Mucosa of descending colon (tissue), 3 donors: ENCODE data around the gene ATP5ME. TPM values are rescaled to one million over a fixed set of nuclear protein-coding genes. Genes with fewer than 3 reads are reported as not detected.

Experiments
- ATAC-seq: fragments of 200-7000 bp; cut with Tn5 transposase; one replicate; pipeline ENCODE4 v1.9.1; 2020; ENCODE audit warnings: mild to moderate bottlenecking, moderate library complexity
- DNase-seq, 3 donors: peaks; one replicate each; pipeline ENCODE4 v3.0.0-alpha.2; 2020
- H3K36me3 ChIP-seq: fragments of 200-600 bp; one replicate; pipeline ENCODE4 v1.8.0; 2021; ENCODE audit warnings: low read depth, mild to moderate bottlenecking
- H3K4me1 ChIP-seq: fragments of 200-600 bp; one replicate; pipeline ENCODE4 v1.8.0; 2021; ENCODE audit warnings: low read depth, mild to moderate bottlenecking
- H3K4me3 ChIP-seq: fragments of 200-600 bp; one replicate; pipeline ENCODE4 v1.8.0; 2021; ENCODE audit warnings: mild to moderate bottlenecking
- H3K9me3 ChIP-seq: fragments of 200-600 bp; one replicate; pipeline ENCODE4 v1.8.0; 2021; ENCODE audit warnings: mild to moderate bottlenecking
- intact Hi-C, 2 donors: fragments of 100-400 bp; cut with DNase I in 1 of 2; cut with micrococcal nuclease in 1 of 2; formaldehyde crosslinking; loops; one replicate each; pipeline versions ENCODE4 v1.11.0 to v1.11.1; 2022; cut with DNase I, micrococcal nuclease
- total RNA-seq, 3 donors: library from RNA; stranded (reverse); fragmentation: NEBNext Ultra II Directional in 2 of 3; extraction: Animal tissue kit (Norgen Biotek cat#: 25700) in 2 of 3; gene quantifications; one replicate each; pipeline versions ENCODE4 v1.2.1 to v1.2.4, GENCODE V29; 2021 to 2023
- TF ChIP-seq, protein P1 (sequence below): fragments of 200-600 bp; IDR thresholded peaks from one replicate; pipeline ENCODE4 v1.8.0; 2022; ENCODE audit warnings: antibody characterized with exemption, mild to moderate bottlenecking
- donor health status: DM: no; HTN: no; CAD: no; lungs with moderate emphysema.
- donor health status: DM: no; HTN: no; CAD: no.
- donor health status: DM: no; HTN: yes; CAD: no.

ATP5ME gene
- total RNA-seq, 3 donors from 2014 or later, result 330 to 467 (median 399) TPM

DNA sequence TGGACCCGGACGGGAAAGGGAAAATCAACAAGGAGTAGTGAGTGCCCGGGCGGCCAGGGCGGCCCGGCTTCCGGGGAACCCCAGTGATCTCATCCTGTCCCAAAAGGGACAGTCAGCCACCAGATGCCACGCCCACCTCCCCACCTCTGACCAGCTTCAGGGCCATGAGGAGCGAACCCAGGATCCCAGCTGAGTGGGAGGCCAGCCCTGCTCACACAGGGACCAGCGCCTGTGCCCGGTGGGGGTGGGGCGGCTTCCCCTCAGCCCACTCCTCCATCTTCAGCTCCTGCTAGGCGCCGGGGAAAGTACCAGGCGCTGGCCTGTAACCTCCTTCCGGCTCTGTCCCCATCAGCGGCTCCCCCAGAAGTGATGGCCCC is 6.5 kb upstream of the ATP5ME start:
- intact Hi-C loops, result no loop called here
- DNase-seq, result peak; percentile 57 to 78 (median 60)
- H3K4me1 ChIP-seq, result peaks cover 47% of the 10 kb centered on the region
- H3K4me3 ChIP-seq, result no peak overlapping the region
- no peak for ATAC-seq
- no peaks in the 10 kb centered on the region for H3K36me3 ChIP-seq
- H3K9me3 ChIP-seq, result no peaks in the 10 kb centered on the region
- TF ChIP-seq, protein P1, sequence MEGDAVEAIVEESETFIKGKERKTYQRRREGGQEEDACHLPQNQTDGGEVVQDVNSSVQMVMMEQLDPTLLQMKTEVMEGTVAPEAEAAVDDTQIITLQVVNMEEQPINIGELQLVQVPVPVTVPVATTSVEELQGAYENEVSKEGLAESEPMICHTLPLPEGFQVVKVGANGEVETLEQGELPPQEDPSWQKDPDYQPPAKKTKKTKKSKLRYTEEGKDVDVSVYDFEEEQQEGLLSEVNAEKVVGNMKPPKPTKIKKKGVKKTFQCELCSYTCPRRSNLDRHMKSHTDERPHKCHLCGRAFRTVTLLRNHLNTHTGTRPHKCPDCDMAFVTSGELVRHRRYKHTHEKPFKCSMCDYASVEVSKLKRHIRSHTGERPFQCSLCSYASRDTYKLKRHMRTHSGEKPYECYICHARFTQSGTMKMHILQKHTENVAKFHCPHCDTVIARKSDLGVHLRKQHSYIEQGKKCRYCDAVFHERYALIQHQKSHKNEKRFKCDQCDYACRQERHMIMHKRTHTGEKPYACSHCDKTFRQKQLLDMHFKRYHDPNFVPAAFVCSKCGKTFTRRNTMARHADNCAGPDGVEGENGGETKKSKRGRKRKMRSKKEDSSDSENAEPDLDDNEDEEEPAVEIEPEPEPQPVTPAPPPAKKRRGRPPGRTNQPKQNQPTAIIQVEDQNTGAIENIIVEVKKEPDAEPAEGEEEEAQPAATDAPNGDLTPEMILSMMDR, result no peak

DNA sequence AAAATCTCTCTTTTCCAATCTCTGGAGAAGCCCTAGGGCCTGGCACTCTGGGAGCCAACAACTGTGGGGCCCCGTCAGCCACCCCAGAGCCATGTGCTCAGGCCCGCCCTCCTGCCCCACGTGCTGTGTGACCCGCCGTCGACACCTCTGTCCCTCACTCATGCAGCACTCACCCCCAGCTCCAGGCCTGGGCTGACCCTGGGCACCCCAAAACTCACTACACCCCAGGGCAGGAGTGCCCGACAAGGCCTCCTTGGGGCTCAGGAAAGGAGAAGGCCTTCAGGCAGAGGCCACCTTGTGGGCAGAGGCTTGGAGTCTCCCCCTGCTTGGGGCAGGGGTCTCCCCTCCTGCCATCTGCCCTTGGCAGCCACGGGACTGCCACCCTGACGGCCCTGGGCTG is 6.0 kb upstream of the ATP5ME start:
- ATAC-seq (no peak), DNase-seq (peak in 1 of 3 donors; percentile 58)
- Histone ChIP-seq H3K4me1 (peaks cover 52% of the 10 kb centered on the region), H3K4me3 (no peak overlapping the region), H3K36me3 (no peaks in the 10 kb centered on the region), H3K9me3 (no peaks in the 10 kb centered on the region)
- intact Hi-C loops, result no loop called here
- TF ChIP-seq, protein P1, result no peak

GRCh38 chr4:679629-680028 is 5.6 kb upstream of the ATP5ME start:
- DNase-seq (no peak), ATAC-seq (no peak)
- Histone ChIP-seq H3K4me1 (peaks cover 55% of the 10 kb centered on the region), H3K4me3 (no peak overlapping the region), H3K36me3 (no peaks in the 10 kb centered on the region), H3K9me3 (no peaks in the 10 kb centered on the region)
- TF ChIP-seq, protein P1, result no peak
- intact Hi-C loops, result no loop called here

DNA sequence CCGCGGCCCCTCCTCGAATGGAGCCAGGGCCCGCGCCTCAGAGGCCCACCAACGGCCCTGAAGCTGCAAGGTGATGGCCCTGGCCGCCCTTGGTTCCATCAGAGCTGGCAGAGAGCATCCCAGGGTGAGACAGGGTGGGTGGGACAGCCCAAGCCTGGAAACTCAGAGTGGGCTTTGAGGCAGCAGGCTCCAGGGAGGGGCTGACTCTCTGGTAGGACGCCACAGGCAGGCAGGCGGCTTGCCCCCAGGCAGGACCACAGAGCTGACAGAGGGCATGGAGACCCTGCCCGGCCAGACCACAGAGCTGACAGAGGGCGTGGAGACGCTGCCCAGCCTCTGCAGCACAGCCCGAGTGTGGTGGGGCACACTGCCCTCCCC is 5.0 kb upstream of the ATP5ME start:
- no peaks in the 10 kb centered on the region for H3K9me3 ChIP-seq
- intact Hi-C loops, result no loop called here
- H3K4me1 ChIP-seq, result peaks cover 55% of the 10 kb centered on the region
- no peak overlapping the region for H3K4me3 ChIP-seq
- ATAC-seq (no peak), DNase-seq (no peak)
- peaks cover 3% of the 10 kb centered on the region for H3K36me3 ChIP-seq
- TF ChIP-seq, protein P1, result no peak

GRCh38 chr4:678331-679103 is 4.4 kb upstream of the ATP5ME start:
- TF ChIP-seq, protein P1, result no peak
- Histone ChIP-seq H3K4me1 (peaks cover 50% of the 10 kb centered on the region), H3K9me3 (no peaks in the 10 kb centered on the region), H3K36me3 (peaks cover 3% of the 10 kb centered on the region), H3K4me3 (no peak overlapping the region)
- no peak for DNase-seq
- intact Hi-C loops, result no loop called here
- ATAC-seq, result no peak
